Chondrocyte (in vitro differentiated cells): Measurements from ENCODE around the gene HHAT. TPM values are rescaled to one million over a fixed set of nuclear protein-coding genes. Genes with fewer than 3 reads are reported as not detected.

Experiments used
- DNase-seq: peaks from one replicate; pipeline ENCODE4 v3.0.0; 2021; ENCODE audit warnings: mixed read lengths, low spot score
- H3K27ac Mint-ChIP-seq: one replicate; pipeline ENCODE4 v1.8.0; 2021; ENCODE audit warnings: mild to moderate bottlenecking, moderate library complexity, mixed read lengths; ENCODE audit not compliant: unreplicated experiment
- H3K27me3 Mint-ChIP-seq: 2 replicates; pipeline ENCODE4 v1.8.0; 2021; ENCODE audit warnings: low read depth, mixed read lengths
- H3K36me3 Mint-ChIP-seq: 2 replicates; pipeline ENCODE4 v1.8.0; 2021; ENCODE audit warnings: low read depth, mixed read lengths
- H3K4me1 Mint-ChIP-seq: 2 replicates; pipeline ENCODE4 v1.8.0; 2021; ENCODE audit warnings: low read depth, mild to moderate bottlenecking, mixed read lengths
- H3K4me3 Mint-ChIP-seq: one replicate; pipeline ENCODE4 v1.8.0; 2021; ENCODE audit warnings: mild to moderate bottlenecking, moderate library complexity, mixed read lengths; ENCODE audit not compliant: unreplicated experiment
- H3K9me3 Mint-ChIP-seq: 2 replicates; pipeline ENCODE4 v1.8.0; 2021; ENCODE audit warnings: low read depth, mixed read lengths
- CTCF ChIP-seq: fragments of 200-600 bp; sonication (generic); IDR thresholded peaks from 2 replicates; pipeline ENCODE4 v1.5.0; 2021; ENCODE audit warnings: antibody characterized with exemption, mild to moderate bottlenecking, moderate library complexity
- total RNA-seq: library from RNA; stranded (reverse); gene quantifications from 3 replicates; pipeline ENCODE4 v1.2.1, GENCODE V29; 2021

The HHAT gene
- total RNA-seq, 1 donor from 2014 or later = 6.4 TPM

GRCh38 chr1:210361665-210362064 is 33.0 kb downstream of the HHAT start:
- Mint-ChIP-seq H3K4me1 (peaks cover 26% of the 10 kb centered on the region), H3K27ac (no peak overlapping the region), H3K27me3 (no peaks in the 10 kb centered on the region), H3K4me3 (no peak overlapping the region), H3K36me3 (peaks cover 1% of the 10 kb centered on the region), H3K9me3 (no peaks in the 10 kb centered on the region)
- TF ChIP-seq CTCF = no peak
- DNase-seq = no peak

DNA sequence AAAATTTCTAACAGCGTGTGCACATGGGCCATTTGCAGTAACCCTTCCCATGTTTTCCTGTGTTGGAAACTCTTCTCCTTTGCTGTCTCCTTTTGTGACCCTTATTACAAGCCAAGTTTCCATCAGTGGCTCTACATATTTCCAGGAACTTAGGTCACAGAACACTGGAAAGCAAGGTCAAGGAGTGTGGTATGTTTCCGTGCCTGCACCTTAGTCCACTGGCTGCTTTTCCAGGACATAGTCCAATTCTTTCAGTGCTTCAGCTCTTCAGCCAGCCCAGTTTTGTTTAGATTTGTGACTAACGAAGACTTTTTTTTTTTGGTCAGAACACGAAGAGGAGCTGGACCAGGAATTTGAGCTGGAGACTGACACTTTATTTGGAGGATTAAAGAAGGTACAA is 33.8 kb downstream of the HHAT start:
- DNase-seq = no peak
- TF ChIP-seq CTCF = no peak
- Mint-ChIP-seq H3K4me3 (no peak overlapping the region), H3K27ac (peak overlapping the region; percentile 5), H3K27me3 (no peaks in the 10 kb centered on the region), H3K9me3 (no peaks in the 10 kb centered on the region), H3K36me3 (no peaks in the 10 kb centered on the region), H3K4me1 (peaks cover 28% of the 10 kb centered on the region)

GRCh38 chr1:210363119-210363518 is 34.4 kb downstream of the HHAT start:
- no peaks in the 10 kb centered on the region for H3K27me3 Mint-ChIP-seq
- no peaks in the 10 kb centered on the region for H3K9me3 Mint-ChIP-seq
- peaks cover 28% of the 10 kb centered on the region for H3K4me1 Mint-ChIP-seq
- peak overlapping the region; percentile 5 for H3K27ac Mint-ChIP-seq
- DNase-seq = no peak
- no peak overlapping the region for H3K4me3 Mint-ChIP-seq
- TF ChIP-seq CTCF = no peak
- H3K36me3 Mint-ChIP-seq = no peaks in the 10 kb centered on the region

DNA sequence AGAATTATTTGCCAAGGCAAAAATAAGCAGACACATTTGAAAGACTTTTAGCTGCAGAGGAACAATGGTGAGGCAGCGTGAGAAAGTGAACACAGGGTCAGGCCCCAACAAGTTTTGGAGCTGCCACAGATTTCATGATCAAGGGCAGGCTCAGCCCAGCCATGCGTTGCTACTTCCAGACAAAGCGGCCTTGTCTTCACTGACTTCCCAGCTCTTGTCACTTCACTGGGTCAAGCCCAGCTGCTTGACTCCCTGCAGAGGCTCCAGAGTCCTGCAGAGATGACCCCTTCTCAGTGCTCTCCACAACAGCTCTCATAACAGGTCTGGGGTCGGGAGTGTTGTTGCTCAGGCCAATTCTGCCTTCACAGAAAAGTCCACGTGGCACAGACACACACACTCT is 35.8 kb downstream of the HHAT start:
- no peak for TF ChIP-seq CTCF
- DNase-seq = no peak
- peaks cover 28% of the 10 kb centered on the region for H3K4me1 Mint-ChIP-seq
- no peak overlapping the region for H3K4me3 Mint-ChIP-seq
- no peaks in the 10 kb centered on the region for H3K9me3 Mint-ChIP-seq
- no peaks in the 10 kb centered on the region for H3K36me3 Mint-ChIP-seq
- no peaks in the 10 kb centered on the region for H3K27me3 Mint-ChIP-seq
- no peak overlapping the region for H3K27ac Mint-ChIP-seq

DNA sequence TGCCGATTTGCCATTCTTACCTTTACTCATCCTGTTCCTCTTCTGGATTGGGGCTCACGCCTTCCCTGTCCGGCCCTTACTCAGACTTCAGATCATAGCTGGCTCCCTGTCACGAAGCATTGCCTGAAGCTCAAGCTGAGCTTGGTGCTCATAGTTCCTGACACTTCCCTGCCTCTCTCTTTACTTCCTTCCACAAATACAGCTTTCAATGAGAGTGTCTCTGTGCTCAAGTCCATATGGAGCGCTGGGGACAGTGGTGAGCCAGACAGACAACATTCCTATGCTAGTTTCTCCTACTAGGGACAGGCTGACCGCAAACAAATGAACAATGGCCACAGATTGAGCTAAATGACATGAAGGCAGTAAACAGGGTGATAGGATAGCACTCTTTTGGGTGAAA is 38.1 kb downstream of the HHAT start:
- no peak for DNase-seq
- Mint-ChIP-seq H3K36me3 (no peaks in the 10 kb centered on the region), H3K4me3 (no peak overlapping the region), H3K27me3 (no peaks in the 10 kb centered on the region), H3K4me1 (peaks cover 19% of the 10 kb centered on the region), H3K27ac (no peak overlapping the region), H3K9me3 (no peaks in the 10 kb centered on the region)
- TF ChIP-seq CTCF = no peak
